ENCODE data around the gene RPL29.
"Not testable (repeated sequence)": the region's sequence is repeated elsewhere in the genome, so short reads cannot be mapped to it uniquely, and the experiment has no call there.

RPL29 gene

GRCh38 chr3:52037291-52037690 lies 41.6 kb upstream of the RPL29 start:
- DNase-seq (ENCODE audit: insufficient read length, low spot score) (no peak), FAIRE-seq (no peak)
- TF ChIP-seq POU2F2 (IDR thresholded peaks at IDR 0.05; ENCODE audit: low read depth, low read length), result no peak
- no peak for TF ChIP-seq POLR2AphosphoS5 (IDR thresholded peaks at IDR 0.05; ENCODE audit: low read depth, low read length)
- no peak for TF ChIP-seq TAF1 (IDR thresholded peaks at IDR 0.05; ENCODE audit: low read depth, low read length)
- TF ChIP-seq POLR2A (IDR thresholded peaks at IDR 0.05; ENCODE audit: low read depth, low read length), result no peak
- TF ChIP-seq SPI1 (IDR thresholded peaks at IDR 0.05; ENCODE audit: low read depth, low read length), result no peak
- no peak for TF ChIP-seq PAX5 (IDR thresholded peaks at IDR 0.05; ENCODE audit: insufficient read depth, low read length, severe bottlenecking)

- no peak for TF ChIP-seq POU2F2 (IDR thresholded peaks at IDR 0.05; ENCODE audit: low read depth, low read length)
- DNase-seq (ENCODE audit: insufficient read length, low spot score) (no peak), FAIRE-seq (no peak)
These were observed 41.1 kb upstream of the RPL29 start for GRCh38 chr3:52036829-52037228.

- FAIRE-seq, result no peak
- no peak for TF ChIP-seq PAX5 (IDR thresholded peaks at IDR 0.05; ENCODE audit: insufficient read depth, low read length, severe bottlenecking)
- TF ChIP-seq POLR2A (IDR thresholded peaks at IDR 0.05; ENCODE audit: low read depth, low read length), result no peak
- TF ChIP-seq SPI1 (IDR thresholded peaks at IDR 0.05; ENCODE audit: low read depth, low read length), result no peak
- TF ChIP-seq POU2F2 (IDR thresholded peaks at IDR 0.05; ENCODE audit: low read depth, low read length), result no peak
- no peak for TF ChIP-seq TAF1 (IDR thresholded peaks at IDR 0.05; ENCODE audit: low read depth, low read length)
- no peak for TF ChIP-seq POLR2AphosphoS5 (IDR thresholded peaks at IDR 0.05; ENCODE audit: low read depth, low read length)
- DNase-seq (ENCODE audit: insufficient read length, low spot score), result no peak
These were observed 40.6 kb upstream of the RPL29 start for GRCh38 chr3:52036222-52036694.

GRCh38 chr3:52034651-52035050 lies 39.0 kb upstream of the RPL29 start:
- FAIRE-seq, result no peak
- no peak for DNase-seq (ENCODE audit: insufficient read length, low spot score)
- TF ChIP-seq SPI1 (IDR thresholded peaks at IDR 0.05; ENCODE audit: low read depth, low read length) (no peak), POU2F2 (IDR thresholded peaks at IDR 0.05; ENCODE audit: low read depth, low read length) (no peak), PAX5 (IDR thresholded peaks at IDR 0.05; ENCODE audit: insufficient read depth, low read length, severe bottlenecking) (no peak), TAF1 (IDR thresholded peaks at IDR 0.05; ENCODE audit: low read depth, low read length) (no peak), POLR2AphosphoS5 (IDR thresholded peaks at IDR 0.05; ENCODE audit: low read depth, low read length) (no peak), POLR2A (IDR thresholded peaks at IDR 0.05; ENCODE audit: low read depth, low read length) (no peak)

GRCh38 chr3:52034212-52034611 lies 38.5 kb upstream of the RPL29 start:
- FAIRE-seq (no peak), DNase-seq (ENCODE audit: insufficient read length, low spot score) (no peak)
- no peak for TF ChIP-seq PAX5 (IDR thresholded peaks at IDR 0.05; ENCODE audit: insufficient read depth, low read length, severe bottlenecking)
- no peak for TF ChIP-seq SPI1 (IDR thresholded peaks at IDR 0.05; ENCODE audit: low read depth, low read length)
- TF ChIP-seq POLR2A (IDR thresholded peaks at IDR 0.05; ENCODE audit: low read depth, low read length), result no peak
- no peak for TF ChIP-seq POLR2AphosphoS5 (IDR thresholded peaks at IDR 0.05; ENCODE audit: low read depth, low read length)
- TF ChIP-seq POU2F2 (IDR thresholded peaks at IDR 0.05; ENCODE audit: low read depth, low read length), result no peak
- no peak for TF ChIP-seq TAF1 (IDR thresholded peaks at IDR 0.05; ENCODE audit: low read depth, low read length)

- not testable (repeated sequence) for DNase-seq (ENCODE audit: insufficient read length, low spot score); FAIRE-seq
These were observed 38.1 kb upstream of the RPL29 start for GRCh38 chr3:52033748-52034147.

GRCh38 chr3:52032702-52033408 lies 37.2 kb upstream of the RPL29 start:
- no peak for FAIRE-seq
- DNase-seq (ENCODE audit: insufficient read length, low spot score), result no peak
- no peak for TF ChIP-seq SPI1 (IDR thresholded peaks at IDR 0.05; ENCODE audit: low read depth, low read length)
- no peak for TF ChIP-seq POU2F2 (IDR thresholded peaks at IDR 0.05; ENCODE audit: low read depth, low read length)
- TF ChIP-seq TAF1 (IDR thresholded peaks at IDR 0.05; ENCODE audit: low read depth, low read length), result no peak
- no peak for TF ChIP-seq PAX5 (IDR thresholded peaks at IDR 0.05; ENCODE audit: insufficient read depth, low read length, severe bottlenecking)
- TF ChIP-seq POLR2AphosphoS5 (IDR thresholded peaks at IDR 0.05; ENCODE audit: low read depth, low read length), result no peak
- TF ChIP-seq POLR2A (IDR thresholded peaks at IDR 0.05; ENCODE audit: low read depth, low read length), result no peak

- DNase-seq (ENCODE audit: insufficient read length, low spot score) (no peak), FAIRE-seq (no peak)
- TF ChIP-seq SPI1 (IDR thresholded peaks at IDR 0.05; ENCODE audit: low read depth, low read length) (no peak), POLR2AphosphoS5 (IDR thresholded peaks at IDR 0.05; ENCODE audit: low read depth, low read length) (no peak), POLR2A (IDR thresholded peaks at IDR 0.05; ENCODE audit: low read depth, low read length) (no peak), POU2F2 (IDR thresholded peaks at IDR 0.05; ENCODE audit: low read depth, low read length) (no peak), TAF1 (IDR thresholded peaks at IDR 0.05; ENCODE audit: low read depth, low read length) (no peak), PAX5 (IDR thresholded peaks at IDR 0.05; ENCODE audit: insufficient read depth, low read length, severe bottlenecking) (no peak)
These were observed 36.2 kb upstream of the RPL29 start for GRCh38 chr3:52031896-52032295.

- no peak for DNase-seq (ENCODE audit: insufficient read length, low spot score)
- TF ChIP-seq POU2F2 (IDR thresholded peaks at IDR 0.05; ENCODE audit: low read depth, low read length) (no peak), POLR2A (IDR thresholded peaks at IDR 0.05; ENCODE audit: low read depth, low read length) (no peak), PAX5 (IDR thresholded peaks at IDR 0.05; ENCODE audit: insufficient read depth, low read length, severe bottlenecking) (no peak), SPI1 (IDR thresholded peaks at IDR 0.05; ENCODE audit: low read depth, low read length) (no peak), POLR2AphosphoS5 (IDR thresholded peaks at IDR 0.05; ENCODE audit: low read depth, low read length) (no peak), TAF1 (IDR thresholded peaks at IDR 0.05; ENCODE audit: low read depth, low read length) (no peak)
- FAIRE-seq, result no peak
These were observed 35.1 kb upstream of the RPL29 start for GRCh38 chr3:52030714-52031310.

GRCh38 chr3:52029535-52029934 lies 33.8 kb upstream of the RPL29 start:
- TF ChIP-seq POLR2A (IDR thresholded peaks at IDR 0.05; ENCODE audit: low read depth, low read length) (no peak), SPI1 (IDR thresholded peaks at IDR 0.05; ENCODE audit: low read depth, low read length) (no peak), POLR2AphosphoS5 (IDR thresholded peaks at IDR 0.05; ENCODE audit: low read depth, low read length) (no peak), TAF1 (IDR thresholded peaks at IDR 0.05; ENCODE audit: low read depth, low read length) (no peak), POU2F2 (IDR thresholded peaks at IDR 0.05; ENCODE audit: low read depth, low read length) (no peak), PAX5 (IDR thresholded peaks at IDR 0.05; ENCODE audit: insufficient read depth, low read length, severe bottlenecking) (no peak)
- no peak for FAIRE-seq
- DNase-seq (ENCODE audit: insufficient read length, low spot score), result no peak
